GM21515 (cell line): ENCODE measurements around the gene AATK.

Experiments used
- ATAC-seq: cut with Tn5 transposase; IDR thresholded peaks from one replicate; pipeline ENCODE4 v1.9.1; 2021; ENCODE audit not compliant: unreplicated experiment

The AATK gene

DNA sequence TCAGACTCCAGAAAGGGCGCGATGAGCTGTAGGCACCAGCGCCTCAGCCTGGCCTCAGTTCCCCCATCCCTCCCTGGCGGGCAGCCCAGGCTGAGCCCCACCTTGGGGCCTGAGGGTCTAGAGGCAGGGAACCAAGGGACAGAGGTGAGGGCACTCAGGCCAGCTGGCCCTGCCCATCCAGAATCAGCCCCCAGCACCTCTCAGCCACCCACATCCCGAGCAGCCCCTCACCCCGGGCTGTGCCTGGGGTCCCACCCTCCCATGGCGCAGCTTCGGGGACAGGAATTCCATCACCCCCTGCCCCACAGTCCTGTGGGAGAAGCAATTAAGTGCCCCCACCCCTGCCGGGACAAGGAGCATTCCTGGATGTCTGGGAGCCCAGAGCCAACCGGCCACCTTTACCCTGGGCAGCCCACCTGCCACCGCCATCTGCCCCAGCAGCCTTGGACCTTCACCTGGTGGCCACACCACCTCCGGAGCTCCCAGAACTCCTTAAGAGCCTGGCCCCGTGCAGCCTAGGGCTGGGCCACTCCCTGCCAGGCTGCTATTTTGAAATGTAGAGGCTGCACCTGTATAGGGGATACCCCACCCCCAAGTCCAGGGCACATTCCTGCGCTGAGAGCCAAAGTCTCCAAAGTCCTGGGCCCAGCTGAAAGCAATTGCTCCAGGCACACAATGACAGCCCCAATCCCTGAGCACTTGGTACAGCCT, 34.4 kb downstream of the AATK start:
- no peak for ATAC-seq

DNA sequence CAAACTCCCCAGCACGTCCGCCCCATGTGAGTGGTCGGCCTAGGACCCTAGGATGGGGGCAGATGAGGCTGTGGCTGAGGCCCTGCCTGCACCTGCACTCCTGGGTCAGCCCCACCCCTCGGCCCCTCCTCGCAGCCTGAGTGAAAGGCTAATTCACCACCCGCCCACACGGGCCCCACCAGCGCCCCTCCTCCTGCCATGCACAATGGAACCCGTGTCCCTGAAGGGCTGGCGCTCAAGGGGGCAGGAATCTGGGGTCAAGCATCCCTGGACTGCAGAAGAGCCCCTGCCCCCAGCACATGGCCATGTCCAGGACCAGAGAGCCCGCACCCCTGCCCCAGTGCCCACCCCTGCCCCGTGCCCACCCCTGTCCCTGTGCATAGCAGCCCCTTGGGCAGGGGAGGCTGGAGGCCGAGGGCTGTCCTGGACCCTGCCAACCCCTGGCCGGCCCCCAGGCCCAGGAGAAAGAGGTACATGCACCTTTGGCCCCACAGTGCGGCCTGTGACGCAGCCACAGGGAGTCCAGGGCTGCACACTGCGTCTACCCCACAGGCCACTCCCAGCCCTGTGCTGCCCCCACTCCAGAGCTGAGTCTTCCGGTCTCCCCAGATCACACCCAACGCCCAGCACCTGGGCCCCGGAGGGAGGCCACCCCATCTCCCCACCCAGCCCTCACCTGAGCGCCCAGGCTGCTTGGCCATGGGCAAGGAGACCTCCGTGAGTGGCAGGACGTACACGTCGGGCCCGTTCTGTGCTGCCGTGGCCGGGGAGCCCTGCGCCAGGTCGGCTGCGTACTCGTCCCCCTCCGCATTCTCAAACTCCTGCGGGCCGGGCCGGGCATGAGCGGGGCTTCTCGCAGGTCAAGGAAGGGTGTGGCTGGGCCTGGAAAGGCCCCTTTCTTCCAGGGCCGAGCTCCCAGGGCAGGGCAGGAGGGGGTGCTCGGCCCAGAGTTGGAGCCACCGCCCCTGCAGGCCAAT, 35.3 kb downstream of the AATK start:
- no peak for ATAC-seq

DNA sequence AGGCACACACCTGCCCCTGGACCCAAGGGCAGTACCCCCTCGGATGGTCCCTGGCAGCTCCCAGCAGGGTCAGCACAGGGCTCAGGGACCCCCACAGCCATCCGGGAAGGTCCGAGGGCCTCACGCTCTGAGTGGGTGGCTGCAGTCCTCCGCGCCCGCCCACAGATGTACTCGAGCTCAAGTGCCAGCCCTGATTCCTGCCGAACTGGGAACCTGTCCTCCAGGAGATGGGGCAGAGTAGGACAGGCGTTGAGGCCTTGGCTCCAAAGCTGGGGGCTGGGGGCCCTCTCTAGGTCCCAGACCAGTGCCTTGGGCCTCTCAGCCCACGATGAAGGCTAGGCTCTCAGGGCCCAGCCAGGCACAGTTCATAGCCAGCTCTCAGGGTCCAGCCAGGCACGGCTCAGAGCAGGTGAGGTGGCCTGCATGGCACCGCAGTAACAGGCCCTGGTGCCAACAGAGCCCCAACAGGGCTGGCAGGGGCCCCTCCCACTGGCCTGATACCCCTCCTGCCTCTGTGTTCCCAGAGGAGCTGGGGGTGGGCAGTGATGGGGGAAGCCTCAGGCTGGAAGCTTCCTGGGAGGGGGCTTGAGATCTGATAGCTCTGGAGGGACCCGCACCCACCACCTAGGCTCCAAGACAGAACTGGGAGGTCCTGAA, 36.2 kb downstream of the AATK start:
- no peak for ATAC-seq

DNA sequence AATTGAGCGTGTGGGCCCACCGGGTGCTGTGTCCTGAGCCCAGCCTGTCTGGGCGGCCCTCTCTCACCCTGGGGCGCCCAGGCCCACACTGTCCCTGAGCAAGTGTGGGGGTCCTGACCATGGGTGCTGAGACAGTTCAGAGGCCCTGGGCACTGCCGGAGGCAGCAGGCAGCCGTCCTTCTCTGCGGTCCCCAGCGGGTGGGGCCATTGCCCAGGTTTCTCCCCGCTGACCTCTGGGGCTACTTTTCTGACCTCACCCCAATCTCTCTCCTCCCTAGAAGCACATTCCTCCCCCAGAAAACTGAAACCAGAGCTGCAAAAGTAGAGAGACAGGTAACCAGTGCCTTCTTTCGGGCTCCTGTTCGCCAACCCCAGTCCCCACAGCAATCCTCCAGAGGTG, 36.7 kb downstream of the AATK start:
- ATAC-seq, result no peak

DNA sequence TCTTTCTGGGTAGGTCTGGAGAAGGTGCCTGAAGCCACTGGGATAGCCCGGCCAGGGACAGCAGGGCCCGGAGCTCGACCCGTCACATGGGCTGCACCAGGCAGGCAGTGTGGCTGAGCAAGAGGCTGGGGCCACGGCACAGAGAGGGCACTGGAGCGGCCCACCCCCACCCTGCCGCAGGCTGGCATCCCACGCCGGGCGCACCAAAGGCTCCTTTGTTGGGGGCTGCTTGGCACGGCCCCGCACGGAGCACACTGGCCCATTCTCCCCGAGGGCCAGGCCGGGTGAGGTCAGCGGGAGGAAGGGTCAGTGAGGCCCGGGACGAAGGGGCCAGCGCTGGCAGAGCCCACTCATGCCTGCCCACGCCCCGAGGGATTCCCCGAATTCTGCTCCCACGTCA, 37.2 kb downstream of the AATK start:
- no peak for ATAC-seq

DNA sequence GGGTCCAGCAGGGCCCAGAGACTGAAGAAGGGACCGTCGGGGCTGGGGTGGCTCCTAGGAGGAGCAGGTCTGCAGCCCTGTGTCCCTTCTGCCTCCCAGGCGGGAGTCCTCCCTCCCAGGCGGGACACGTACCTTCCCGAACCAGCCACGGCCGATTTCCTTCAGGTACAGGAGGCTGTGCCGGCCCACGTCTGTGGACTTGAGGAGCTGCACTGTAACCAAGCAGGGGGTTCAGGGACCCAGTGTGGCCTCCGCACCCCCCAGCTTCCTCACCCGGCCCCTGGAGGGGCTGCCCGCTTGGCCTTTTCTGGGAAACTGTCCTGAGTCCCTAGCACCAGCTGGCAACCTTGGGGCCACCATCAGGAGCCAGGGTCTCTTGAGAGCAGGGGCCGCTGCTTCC, 37.7 kb downstream of the AATK start:
- ATAC-seq, result no peak

DNA sequence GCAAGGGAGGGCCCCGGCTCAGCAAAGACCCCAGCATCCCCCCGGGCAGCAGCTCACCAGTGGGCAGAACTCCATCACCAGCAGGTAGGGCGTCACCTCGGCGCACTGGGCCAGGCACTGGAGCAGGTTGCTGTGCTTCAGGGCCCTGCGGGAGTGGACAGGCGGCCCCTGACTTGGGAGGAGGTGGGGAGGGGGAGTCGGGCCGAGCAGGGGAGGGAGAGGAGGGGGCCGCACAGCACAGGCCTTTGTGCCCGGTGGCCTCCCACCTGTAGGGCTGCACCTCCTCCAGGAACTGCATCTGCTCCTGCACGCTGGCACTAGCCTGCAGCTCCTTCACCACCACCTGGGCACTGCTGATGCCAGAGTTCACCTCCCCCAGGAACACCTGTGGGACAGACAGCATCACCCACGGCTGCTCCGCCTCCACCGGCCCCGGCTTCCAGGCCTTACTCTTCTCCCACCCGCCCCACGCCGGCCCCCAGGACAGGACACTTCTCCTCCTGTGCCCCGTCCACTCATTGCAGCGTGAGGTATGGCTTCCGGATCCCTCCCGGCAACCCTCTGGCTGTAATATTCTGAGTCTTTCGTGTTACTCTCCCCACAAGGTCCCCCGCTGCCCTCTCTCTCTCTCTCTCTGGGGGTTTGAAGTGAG, 38.4 kb downstream of the AATK start:
- no peak for ATAC-seq

DNA sequence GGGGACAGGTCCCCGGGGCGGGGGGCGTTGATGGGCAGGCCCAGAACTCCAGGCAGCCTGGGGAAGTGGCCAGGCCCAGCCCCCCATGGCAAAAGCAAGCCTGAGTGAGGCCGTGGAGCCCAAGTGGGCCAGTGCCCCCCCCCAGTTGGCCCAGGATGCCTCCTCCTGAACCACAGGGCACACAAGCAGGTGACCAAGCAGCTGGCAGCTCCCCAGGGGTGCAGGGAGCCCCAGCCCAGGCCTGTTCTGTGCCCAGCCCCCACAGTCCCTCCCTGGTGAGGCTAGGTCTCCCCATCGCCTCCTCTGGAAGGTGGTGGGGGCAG, 38.9 kb downstream of the AATK start:
- ATAC-seq, result no peak

DNA sequence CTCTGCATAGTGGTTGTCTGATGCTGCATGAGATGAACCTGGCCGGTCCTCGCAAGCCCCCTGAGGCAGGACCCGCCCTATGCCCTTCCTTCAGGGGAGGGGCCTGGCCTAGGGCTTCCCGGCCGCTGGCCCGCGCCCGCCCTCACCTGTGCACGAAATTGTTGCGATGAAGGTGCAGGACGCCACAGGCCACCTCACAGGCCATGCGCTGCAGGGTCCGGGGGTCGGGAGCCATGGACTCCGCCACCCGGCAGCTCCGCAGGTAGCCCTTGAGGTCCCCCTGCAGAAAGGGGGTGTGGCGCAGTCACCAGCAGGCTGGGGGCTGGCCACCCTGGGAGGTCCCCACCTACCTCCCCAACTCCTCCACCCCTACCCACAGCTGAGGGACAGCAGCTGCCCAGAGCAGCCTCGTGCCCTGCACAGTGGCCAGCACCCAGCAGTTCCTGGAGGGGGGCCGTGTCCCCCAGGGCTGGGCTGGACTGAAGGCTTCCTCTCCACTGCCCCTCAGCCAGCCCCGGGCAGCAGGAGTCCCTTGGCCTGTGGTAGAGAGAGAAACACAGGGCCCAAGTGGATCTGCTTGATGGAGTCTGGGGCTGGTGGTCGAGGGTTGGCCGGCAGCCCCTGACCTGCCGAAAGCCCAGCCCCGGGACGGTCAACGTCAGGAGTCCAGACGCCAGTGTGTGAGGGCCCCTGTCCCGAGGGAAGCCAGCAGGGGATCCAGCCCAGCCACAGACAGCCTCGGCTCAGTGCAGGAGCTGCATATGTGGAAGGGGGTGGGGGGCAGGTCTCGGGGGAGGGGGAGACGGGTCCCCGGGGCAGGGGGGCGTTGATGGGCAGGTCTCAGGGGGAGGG, 39.5 kb downstream of the AATK start:
- ATAC-seq, result no peak

DNA sequence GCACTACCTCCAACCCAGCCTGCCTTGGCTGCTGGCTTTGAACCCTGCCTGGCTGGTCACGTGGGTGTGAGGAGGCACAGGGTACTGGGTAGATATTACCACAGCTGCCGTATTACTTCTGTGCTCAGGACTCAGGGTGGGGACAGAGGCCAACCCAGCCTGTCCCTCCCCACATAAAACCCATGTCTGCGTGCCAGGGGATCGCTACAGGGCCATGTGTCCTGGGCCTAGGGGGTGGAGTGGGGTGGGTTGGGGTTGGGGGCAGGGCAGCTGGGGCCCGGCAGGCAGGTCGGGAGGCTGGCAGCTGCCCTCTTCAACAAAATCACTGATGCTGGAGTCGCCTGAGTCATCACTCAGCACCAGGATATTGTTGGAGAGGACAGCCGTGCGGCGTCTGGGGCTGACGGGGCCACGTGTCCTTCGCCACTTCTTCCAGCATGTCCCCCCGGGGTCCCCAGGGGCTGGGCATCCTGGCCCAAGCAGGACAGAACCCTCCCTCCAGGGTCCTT, 40.4 kb downstream of the AATK start:
- ATAC-seq, result no peak

DNA sequence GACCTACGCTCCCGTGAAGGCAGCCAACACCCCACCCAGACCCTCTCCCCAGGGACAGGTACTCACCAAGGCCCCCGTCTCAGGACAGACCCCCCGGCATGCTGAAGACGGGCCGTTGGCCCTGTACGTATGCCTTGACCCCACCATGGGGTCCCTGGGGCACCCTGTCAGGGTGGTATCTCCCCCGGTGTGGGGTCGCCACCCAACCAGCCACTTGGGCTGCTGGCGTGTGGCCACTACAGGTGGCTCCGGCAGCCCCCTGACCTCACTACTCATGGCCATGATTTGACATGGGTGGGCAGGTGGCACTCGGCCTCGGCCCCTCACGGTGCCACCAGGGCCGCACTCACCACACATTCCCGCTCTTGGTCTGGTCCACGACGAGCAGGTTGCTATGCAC, 41.6 kb downstream of the AATK start:
- ATAC-seq, result no peak

DNA sequence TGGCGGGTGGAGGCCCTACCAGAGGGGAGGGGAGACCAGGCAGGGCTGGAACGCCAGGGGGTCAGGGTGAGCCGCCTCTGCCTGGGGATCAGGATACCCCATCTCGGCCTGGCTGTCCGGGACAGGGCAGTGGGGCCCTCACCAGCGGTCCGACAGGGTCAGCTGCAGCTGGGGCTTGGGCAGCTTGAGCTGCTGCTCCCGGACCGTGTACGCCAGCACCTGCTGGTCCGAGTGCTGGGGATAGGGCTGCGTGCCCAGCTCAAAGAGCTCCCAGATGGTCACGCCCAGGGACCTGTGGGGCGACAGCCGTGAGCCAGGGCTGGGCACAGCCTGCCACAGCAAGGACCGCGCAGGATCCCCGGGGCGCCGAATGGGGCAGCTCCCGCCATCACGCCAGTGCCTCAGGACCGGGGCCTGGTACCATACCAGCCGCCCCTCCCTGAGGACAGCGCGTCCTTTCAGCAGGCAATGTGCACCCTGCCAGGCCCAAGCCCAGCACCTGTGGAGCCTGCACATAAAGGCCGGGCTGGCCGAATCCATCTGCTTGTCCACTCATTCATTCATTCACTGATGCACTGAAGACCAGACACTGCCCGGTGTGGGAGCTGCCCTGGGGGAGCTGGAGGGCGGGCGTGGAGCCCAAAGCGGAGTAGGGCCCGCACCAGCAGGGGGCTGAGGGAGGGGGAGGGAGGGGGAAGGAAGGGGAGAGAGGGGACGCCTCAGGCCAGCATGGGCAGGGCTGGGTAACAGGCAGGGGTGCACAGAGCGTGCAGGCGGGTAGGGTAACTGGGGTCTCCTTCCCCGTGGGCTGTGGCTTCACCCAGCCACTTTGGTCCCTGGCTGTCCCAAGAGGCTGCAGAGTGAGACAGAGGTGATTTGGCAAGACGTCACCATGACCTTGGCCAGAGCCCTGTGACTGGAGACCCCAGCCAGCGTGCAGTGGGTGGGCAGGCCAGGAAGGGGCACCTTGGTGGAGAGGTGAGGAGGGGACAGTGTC, 42.7 kb downstream of the AATK start:
- ATAC-seq, result no peak

DNA sequence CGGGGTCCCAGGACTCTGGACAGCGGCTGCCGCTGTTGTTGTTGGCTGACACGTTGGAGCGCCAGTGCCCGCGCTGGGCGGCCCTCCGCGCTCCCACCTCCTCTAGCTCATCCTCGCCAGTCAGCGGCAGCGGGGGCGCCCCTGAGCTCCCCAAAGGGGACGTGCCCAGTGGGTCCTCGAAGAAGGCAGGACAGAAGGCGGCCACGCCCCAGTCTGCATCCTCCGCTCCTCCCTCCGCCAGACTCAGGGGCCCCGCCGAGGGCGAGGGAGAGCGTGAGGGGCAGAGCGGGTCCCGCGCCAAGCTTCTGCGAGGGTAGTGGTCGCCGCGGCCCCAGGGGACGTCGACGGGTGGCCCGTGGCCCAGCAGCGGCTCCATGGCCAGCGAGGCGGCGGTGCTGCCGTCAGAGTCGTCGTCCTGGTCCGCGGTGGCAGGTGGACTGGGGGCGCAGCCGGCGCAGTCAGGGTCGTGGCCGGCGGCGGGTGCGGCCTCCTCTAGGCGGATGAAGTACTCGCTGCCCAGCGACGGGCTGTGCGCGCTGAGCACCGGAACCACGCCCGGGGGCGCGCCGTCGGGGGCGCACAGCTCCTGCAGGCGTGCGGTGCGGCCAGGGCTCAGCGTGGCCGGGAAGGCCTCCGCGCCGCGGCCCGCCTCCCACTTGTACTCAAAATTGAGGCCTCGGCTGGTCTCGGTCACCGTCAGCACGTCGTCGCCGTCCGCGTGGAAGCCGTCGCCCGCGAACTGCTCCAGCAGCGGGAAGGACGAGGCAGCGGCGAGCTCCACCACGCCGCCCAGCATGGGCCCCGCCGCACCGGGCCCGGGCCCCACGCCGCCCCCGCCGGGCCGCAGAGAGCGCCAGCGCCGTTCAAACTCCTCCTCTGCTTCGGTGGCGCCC, 43.9 kb downstream of the AATK start:
- no peak for ATAC-seq

DNA sequence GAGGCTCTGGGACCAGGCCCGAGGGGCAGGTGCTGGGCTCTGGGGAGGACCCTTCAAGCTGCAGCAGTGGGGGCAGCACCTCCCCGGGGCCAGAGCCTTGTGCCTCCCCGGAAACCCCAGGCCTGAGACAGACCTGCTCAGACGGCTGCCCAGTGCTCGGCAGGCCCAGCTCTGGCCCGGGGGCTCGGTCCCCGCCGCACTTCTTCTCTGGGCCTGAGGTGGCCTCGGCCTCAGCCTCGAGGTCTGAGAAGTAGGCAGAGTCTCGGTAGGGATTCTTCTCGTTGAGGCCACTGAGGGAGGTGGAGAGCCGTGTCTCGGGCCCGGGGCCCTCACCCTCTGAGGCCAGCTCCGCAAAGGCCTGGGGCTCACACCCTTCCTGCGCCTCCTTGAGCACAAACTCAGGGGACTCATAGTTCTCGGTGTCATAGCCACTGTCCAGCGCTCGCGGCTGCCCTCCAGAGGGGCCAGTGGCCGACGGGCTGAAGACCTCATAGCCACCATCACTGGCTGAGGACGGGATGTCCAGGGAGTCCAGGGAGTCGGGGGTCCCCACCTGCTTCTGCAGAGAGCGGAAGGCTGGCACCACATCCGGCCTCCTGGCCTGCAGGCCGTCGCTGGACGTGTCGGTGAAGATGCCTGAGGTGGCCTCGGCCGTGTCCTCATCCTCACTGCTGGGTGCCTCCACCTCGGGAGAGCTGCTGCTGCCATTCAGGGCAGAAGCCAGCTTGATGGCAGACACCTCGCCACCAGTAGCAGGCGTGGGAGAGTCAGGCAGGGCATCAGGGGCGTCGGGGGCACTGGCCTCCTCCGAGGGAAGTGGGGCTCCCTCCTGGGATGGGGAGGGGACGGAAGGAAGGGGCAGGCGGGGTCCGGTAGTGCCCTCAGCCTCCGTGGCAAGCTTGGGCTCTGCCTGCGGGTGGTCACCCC, 45.1 kb downstream of the AATK start:
- ATAC-seq, result no peak

DNA sequence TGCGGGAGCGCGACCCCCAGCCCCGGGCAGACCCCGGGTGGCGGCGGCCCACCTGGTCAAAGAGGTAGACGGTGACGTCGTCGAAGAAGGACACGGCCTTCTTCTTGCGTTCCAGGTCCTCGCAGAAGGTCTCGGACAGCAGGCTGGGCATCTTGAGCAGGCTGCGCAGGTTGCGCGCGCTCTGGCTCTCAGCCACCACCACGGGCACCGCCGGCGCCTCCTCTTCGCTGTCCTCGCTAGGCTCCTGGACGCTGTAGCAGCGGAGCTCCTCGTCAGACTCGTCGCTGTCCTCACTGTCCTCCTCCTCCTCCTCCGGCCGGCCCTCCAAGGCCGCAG, 45.9 kb downstream of the AATK start:
- ATAC-seq, result no peak

DNA sequence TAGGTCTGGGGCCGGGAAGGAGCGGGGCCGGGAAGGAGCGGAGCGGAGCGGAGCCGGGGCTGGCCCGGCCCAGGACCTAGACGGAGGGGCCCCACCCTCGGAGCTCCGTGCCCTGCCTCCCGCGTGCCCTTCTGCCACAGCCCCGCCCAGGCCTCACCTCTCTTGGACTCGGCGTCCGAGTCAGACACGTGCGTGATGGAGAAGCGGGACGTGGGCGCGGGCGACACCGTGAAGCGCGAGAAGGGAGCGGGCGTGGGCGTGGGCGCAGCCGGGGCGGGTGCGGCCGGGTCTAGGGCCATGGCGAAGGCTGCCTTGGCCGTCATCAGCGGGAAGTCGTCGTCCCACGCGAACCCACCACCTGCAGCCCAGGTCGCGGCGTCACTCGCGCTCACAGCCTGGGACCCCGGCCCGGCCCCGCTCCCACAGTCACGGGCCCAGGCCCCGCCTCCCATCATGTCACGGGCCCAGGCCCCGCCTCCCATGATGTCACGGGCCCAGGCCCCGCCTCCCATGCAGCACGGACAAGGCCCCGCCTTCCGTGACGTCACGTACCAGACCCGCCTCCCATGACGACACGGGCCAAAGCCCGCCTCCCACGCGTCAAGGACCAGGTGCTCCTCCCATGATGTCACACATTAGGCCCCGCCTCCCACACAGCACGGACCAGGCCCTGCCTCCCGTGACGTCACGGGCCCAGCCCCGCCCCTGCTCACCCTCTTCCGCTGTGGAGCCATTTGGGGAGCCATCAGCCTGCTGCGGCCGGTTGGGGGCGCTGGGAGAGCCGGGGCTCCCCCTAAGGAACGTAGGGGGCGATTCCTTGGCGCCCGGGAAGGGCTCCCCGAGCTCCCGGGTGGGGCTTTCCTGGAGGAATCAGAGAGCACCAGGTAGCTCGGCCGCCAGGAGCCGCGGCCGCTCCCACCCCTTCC, 46.5 kb downstream of the AATK start:
- ATAC-seq, result no peak
